GM21723 (cell line): ENCODE results near the gene NAPG.
"Not testable (repeated sequence)": the region's sequence is repeated elsewhere in the genome, so short reads cannot be mapped to it uniquely, and the experiment has no call there.

Experiments
- ATAC-seq: cut with Tn5 transposase; IDR thresholded peaks from one replicate; pipeline ENCODE4 v1.9.1; 2021; ENCODE audit warnings: mild to moderate bottlenecking, moderate library complexity; ENCODE audit not compliant: unreplicated experiment

The NAPG gene

GRCh38 chr18:10525697-10526560 is at the start of gene NAPG:
TSS of gene NAPG (plus strand) at chr18:10526027. CDS start at chr18:10526103, 76 bp downstream.
- ATAC-seq = peak; percentile 70

GRCh38 chr18:10476338-10476791 is 49.5 kb upstream of the NAPG start:
- ATAC-seq = no peak

- ATAC-seq = no peak
Measured at GRCh38 chr18:10477121-10477862, 48.5 kb upstream of the NAPG start.

GRCh38 chr18:10477863-10478260 is 48.0 kb upstream of the NAPG start:
- ATAC-seq = no peak

DNA sequence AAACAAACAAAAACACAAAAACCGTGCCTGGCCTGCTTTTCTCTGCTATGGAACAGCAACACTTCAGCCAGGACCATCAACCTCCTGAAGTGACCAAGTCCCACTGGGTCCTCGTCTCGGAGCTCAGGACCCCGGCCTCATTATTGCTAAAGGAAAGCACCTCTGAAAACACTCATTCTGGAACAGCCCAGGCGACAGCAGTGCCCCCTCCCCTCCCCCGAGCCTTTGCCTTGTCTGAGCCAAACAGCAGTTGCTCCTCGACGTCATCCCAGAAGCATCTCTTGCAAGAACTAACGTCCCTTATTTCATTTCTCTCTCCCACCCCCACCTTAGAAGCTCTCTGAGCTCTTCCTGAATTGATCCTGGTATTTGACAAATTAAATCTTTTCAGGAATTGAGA is 44.0 kb upstream of the NAPG start:
- no peak for ATAC-seq

GRCh38 chr18:10482363-10482984 is 43.4 kb upstream of the NAPG start:
- no peak for ATAC-seq

- peak; percentile 76 for ATAC-seq
Measured at GRCh38 chr18:10482985-10483949, 42.6 kb upstream of the NAPG start.

DNA sequence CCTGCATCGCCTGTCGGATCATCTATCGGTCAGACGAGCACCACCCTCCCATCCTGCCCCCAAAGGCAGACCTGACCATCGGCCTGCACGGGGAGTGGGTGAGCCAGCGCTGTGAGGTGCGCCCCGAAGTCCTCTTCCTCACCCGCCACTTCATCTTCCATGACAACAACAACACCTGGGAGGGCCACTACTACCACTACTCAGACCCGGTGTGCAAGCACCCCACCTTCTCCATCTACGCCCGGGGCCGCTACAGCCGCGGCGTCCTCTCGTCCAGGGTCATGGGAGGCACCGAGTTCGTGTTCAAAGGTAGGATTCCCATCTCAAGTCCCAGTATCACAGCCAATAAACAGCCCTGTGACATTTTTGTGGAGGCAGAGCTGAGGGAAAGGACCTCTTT is 40.4 kb upstream of the NAPG start:
- ATAC-seq = no peak

- ATAC-seq = no peak
Measured at GRCh38 chr18:10486362-10486761, 39.5 kb upstream of the NAPG start.

DNA sequence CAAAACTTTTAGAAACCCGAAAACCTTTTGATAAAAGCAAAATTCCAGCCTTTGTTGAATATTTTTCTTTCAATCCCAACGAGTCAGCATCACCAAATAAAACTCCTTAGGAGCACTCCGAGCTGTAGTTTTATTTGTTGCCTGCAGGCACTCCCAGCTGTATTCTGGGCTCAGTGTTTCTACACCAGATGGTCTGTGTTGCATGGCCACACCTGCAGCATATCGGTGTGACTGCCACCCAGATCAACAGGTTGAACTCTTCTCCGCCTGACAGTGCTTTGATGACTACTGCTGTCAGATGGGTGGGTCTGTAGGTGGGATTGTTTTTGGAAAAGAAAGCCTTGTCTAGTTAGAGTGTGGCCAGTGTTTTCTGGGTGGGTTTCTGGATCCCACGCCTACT is 38.7 kb upstream of the NAPG start:
- no peak for ATAC-seq

GRCh38 chr18:10488017-10488416 is 37.8 kb upstream of the NAPG start:
- no peak for ATAC-seq

GRCh38 chr18:10490401-10491165 is 35.2 kb upstream of the NAPG start:
- peak; percentile 95 for ATAC-seq

DNA sequence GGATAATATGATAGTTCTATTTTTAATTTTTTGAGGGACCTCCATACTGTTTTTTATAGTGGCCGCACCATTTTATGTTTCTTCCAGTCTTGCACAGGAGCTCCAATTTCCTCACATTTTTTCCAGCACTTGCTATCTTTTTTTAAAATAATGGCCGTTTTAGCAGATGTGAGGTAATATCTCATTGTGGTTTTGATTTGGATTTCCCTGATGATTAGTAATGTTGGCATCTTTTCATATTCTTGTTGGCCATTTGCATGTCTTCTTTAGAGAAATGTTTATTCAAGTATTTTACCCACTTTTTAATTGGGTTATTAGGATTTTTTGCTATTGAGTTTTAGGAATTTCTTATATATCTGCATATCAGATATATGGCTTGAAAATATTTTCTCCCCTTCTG is 29.9 kb upstream of the NAPG start:
- ATAC-seq = no peak

- no peak for ATAC-seq
Measured at GRCh38 chr18:10497206-10497749, 28.5 kb upstream of the NAPG start.

DNA sequence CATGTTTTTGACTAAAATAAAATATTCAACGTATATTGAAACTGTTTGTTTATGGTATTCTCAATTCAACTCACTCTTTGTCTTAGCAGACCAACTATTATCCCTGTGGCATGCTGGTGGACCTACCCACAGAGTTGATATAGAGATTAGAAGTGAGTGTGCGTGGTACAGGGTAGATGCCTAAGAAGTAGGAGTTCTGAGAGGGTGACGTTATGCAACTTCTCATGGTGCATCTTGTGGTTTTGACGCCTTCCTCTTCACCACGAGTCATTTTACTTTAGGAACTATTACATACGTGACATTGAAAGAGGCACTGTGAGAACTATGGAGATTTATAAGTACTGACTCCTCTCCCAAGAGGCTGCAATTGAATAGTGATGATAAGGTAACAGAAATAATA is 26.6 kb upstream of the NAPG start:
- ATAC-seq = no peak

DNA sequence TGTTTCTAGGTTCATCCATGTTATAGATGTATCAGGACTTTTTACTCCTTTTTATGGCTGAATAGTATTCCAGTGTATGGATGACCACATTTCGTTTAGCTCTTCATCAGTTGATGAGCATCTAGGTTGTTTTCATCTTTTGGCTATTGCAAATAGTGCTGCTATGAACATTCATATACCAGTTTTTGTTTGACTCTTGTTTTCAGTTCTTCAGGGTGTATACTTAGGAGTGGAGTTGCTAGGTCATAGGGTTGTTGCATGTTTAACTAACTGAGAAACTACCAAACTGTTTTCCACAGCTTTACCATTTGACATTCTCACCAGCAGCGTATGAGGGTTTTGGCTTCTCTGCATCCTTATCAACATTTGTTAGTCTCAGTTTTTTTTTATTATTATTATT is 25.8 kb upstream of the NAPG start:
- ATAC-seq = no peak

GRCh38 chr18:10504723-10505122 is 21.1 kb upstream of the NAPG start:
- ATAC-seq = no peak

DNA sequence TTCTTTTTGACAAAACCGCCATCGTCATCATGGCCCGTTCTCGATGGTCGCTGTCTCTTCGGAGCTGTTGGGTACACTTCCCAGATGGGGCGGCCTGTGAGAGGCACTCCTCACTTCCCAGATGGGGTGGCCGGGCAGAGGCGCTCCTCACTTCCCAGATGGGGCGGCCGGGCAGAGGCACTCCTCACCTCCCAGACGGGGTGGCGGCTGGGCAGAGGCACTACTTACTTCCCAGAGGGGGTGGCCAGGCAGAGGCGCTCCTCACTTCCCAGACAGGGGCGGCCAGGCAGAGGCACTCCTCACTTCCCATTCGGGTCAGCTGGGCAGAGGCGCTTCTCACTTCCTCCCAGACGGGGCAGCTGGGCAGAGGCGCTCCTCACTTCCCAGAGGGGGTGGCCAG is 19.9 kb upstream of the NAPG start:
- not testable (repeated sequence) for ATAC-seq

GRCh38 chr18:10508591-10508990 is 17.2 kb upstream of the NAPG start:
- no peak for ATAC-seq
